Neutrophil (primary cell): ENCODE measurements around the gene ELOB.

ENCODE experiments used
- H3K27ac ChIP-seq: fragments of 200-600 bp; sonication (generic); 2 replicates; pipeline ENCODE4 v1.5.1; 2016; ENCODE audit warnings: mild to moderate bottlenecking, moderate library complexity
- H3K27me3 ChIP-seq: fragments of 200-600 bp; sonication (generic); 2 replicates; pipeline ENCODE4 v1.6.0; 2016; ENCODE audit warnings: mild to moderate bottlenecking
- H3K36me3 ChIP-seq: fragments of 200-600 bp; sonication (generic); 2 replicates; pipeline ENCODE4 v1.5.1; 2017
- H3K4me1 ChIP-seq, 2 experiments: fragments of 200-600 bp in 1 of 2; sonication (generic) in 1 of 2; 1 replicate in 1 of 2; 2 replicates in 1 of 2; pipeline versions ENCODE4 v1.5.1 to v1.6.1; 2013 to 2016; ENCODE audit warnings: low read depth in 1 of 2, low read length in 1 of 2, mild to moderate bottlenecking in 1 of 2, moderate library complexity in 1 of 2; ENCODE audit not compliant: control insufficient read depth in 1 of 2, insufficient read depth in 1 of 2
- H3K4me3 ChIP-seq, 2 experiments: fragments of 200-600 bp in 1 of 2; sonication (generic) in 1 of 2; 1 replicate in 1 of 2; 2 replicates in 1 of 2; pipeline ENCODE4 v1.5.1; 2013 to 2016; ENCODE audit warnings: low read depth in 1 of 2, low read length in 1 of 2, mild to moderate bottlenecking in 1 of 2, moderate library complexity in 1 of 2
- H3K9me3 ChIP-seq: fragments of 200-600 bp; sonication (generic); 2 replicates; pipeline ENCODE4 v1.5.1; 2016
- CTCF ChIP-seq: fragments of 200-600 bp; sonication (generic); IDR thresholded peaks from 2 replicates; pipeline ENCODE4 v1.5.1; 2016; ENCODE audit warnings: antibody characterized with exemption

The ELOB gene

GRCh38 chr16:2784358-2785100 is 7.4 kb upstream of the ELOB start:
- Histone ChIP-seq H3K9me3 (no peaks in the 10 kb centered on the region), H3K27me3 (peaks cover 71% of the 10 kb centered on the region), H3K36me3 (no peaks in the 10 kb centered on the region), H3K4me3 (no peak overlapping the region), H3K27ac (no peak overlapping the region), H3K4me1 (peaks cover 16 to 17% of the 10 kb centered on the region in 2 experiments)
- no peak for TF ChIP-seq CTCF

- Histone ChIP-seq H3K27me3 (peaks cover 63% of the 10 kb centered on the region), H3K36me3 (no peaks in the 10 kb centered on the region), H3K4me1 (peaks cover 16 to 17% of the 10 kb centered on the region in 2 experiments), H3K9me3 (no peaks in the 10 kb centered on the region), H3K4me3 (no peak overlapping the region), H3K27ac (no peak overlapping the region)
- no peak for TF ChIP-seq CTCF
Observed at GRCh38 chr16:2783581-2784357, 6.7 kb upstream of the ELOB start.

GRCh38 chr16:2782583-2783351 is 5.7 kb upstream of the ELOB start:
- H3K36me3 ChIP-seq: no peaks in the 10 kb centered on the region
- peaks cover 53% of the 10 kb centered on the region for H3K27me3 ChIP-seq
- no peak for TF ChIP-seq CTCF
- H3K4me3 ChIP-seq: no peak overlapping the region
- no peak overlapping the region for H3K27ac ChIP-seq
- H3K4me1 ChIP-seq: peaks cover 26% of the 10 kb centered on the region in 2 experiments
- no peaks in the 10 kb centered on the region for H3K9me3 ChIP-seq

- TF ChIP-seq CTCF: no peak
- Histone ChIP-seq H3K4me1 (peaks cover 29 to 31% of the 10 kb centered on the region in 2 experiments), H3K36me3 (peaks cover 2% of the 10 kb centered on the region)
Observed at GRCh38 chr16:2779978-2780898, 3.2 kb upstream of the ELOB start.

More at GRCh38 chr16:2779978-2780898, 3.2 kb upstream of the ELOB start:
- peaks cover 28% of the 10 kb centered on the region for H3K27me3 ChIP-seq
- no peak overlapping the region for H3K4me3 ChIP-seq
- no peaks in the 10 kb centered on the region for H3K9me3 ChIP-seq
- H3K27ac ChIP-seq: no peak overlapping the region
